ENCODE results near the gene BLID. TPM values are rescaled to one million over a fixed set of nuclear protein-coding genes. Genes with fewer than 3 reads are reported as not detected.

Gene BLID
- total RNA-seq, 1 donor from 2014 or later, result not detected

GRCh38 chr11:122101625-122102291, 14.3 kb downstream of the BLID start:
- Histone ChIP-seq H3K9ac (no peak overlapping the region), H2AFZ (replicated peaks) (peak overlapping the region; percentile 14), H3K4me1 (peaks cover 52% of the 10 kb centered on the region), H3K36me3 (no peaks in the 10 kb centered on the region), H3K27me3 (peaks cover 45% of the 10 kb centered on the region), H3K4me2 (peak overlapping the region; percentile 89), H3K4me3 (peak overlapping the region; percentile 49), H4K20me1 (ENCODE audit: low read depth) (no peaks in the 10 kb centered on the region), H3K9me3 (ENCODE audit: low read depth) (no peaks in the 10 kb centered on the region), H3K27ac (no peak overlapping the region), H3K79me2 (ENCODE audit: low read depth) (no peaks in the 10 kb centered on the region), H3F3A (ENCODE audit: low read depth) (peaks cover 10% of the 10 kb centered on the region)
- H3K36me3 Mint-ChIP-seq, result no peaks in the 10 kb centered on the region
- TF ChIP-seq CTCF (IDR thresholded peaks at IDR 0.05) (peak; percentile 61), EZH2 (IDR thresholded peaks at IDR 0.05) (no peak), EZH2phosphoT487 (IDR thresholded peaks at IDR 0.05) (no peak)
- no peaks in the 10 kb centered on the region for H3K9me3 Mint-ChIP-seq
- no peak overlapping the region for H3K27ac Mint-ChIP-seq
- DNase-seq (ENCODE audit: low spot score), result peak; percentile 86
- H3K27me3 Mint-ChIP-seq (ENCODE audit: insufficient read depth, low read depth), result no peaks in the 10 kb centered on the region
- H3K4me1 Mint-ChIP-seq, result peaks cover 51% of the 10 kb centered on the region
- H3K4me3 Mint-ChIP-seq, result no peak overlapping the region

GRCh38 chr11:122100756-122101080, 15.3 kb downstream of the BLID start:
- Histone ChIP-seq H4K20me1 (ENCODE audit: low read depth) (no peaks in the 10 kb centered on the region), H3K79me2 (ENCODE audit: low read depth) (no peaks in the 10 kb centered on the region), H3K27me3 (peaks cover 45% of the 10 kb centered on the region), H3K27ac (no peak overlapping the region), H3F3A (ENCODE audit: low read depth) (peaks cover 10% of the 10 kb centered on the region), H2AFZ (replicated peaks) (no peak overlapping the region), H3K36me3 (no peaks in the 10 kb centered on the region), H3K4me2 (peak overlapping the region; percentile 89), H3K4me3 (peak overlapping the region; percentile 49), H3K4me1 (peaks cover 50% of the 10 kb centered on the region), H3K9me3 (ENCODE audit: low read depth) (no peaks in the 10 kb centered on the region), H3K9ac (no peak overlapping the region)
- DNase-seq (ENCODE audit: low spot score), result peak; percentile 19
- Mint-ChIP-seq H3K36me3 (peaks cover 3% of the 10 kb centered on the region), H3K9me3 (no peaks in the 10 kb centered on the region), H3K27me3 (ENCODE audit: insufficient read depth, low read depth) (no peaks in the 10 kb centered on the region), H3K4me1 (peaks cover 52% of the 10 kb centered on the region), H3K4me3 (no peak overlapping the region), H3K27ac (no peak overlapping the region)
- TF ChIP-seq CTCF (IDR thresholded peaks at IDR 0.05), result no peak
- TF ChIP-seq EZH2 (IDR thresholded peaks at IDR 0.05), result no peak
- no peak for TF ChIP-seq EZH2phosphoT487 (IDR thresholded peaks at IDR 0.05)

GRCh38 chr11:122100037-122100755, 15.8 kb downstream of the BLID start:
- Histone ChIP-seq H3K4me3 (peak overlapping the region; percentile 49), H3K9me3 (ENCODE audit: low read depth) (no peaks in the 10 kb centered on the region), H3K36me3 (no peaks in the 10 kb centered on the region), H3K4me1 (peaks cover 45% of the 10 kb centered on the region), H4K20me1 (ENCODE audit: low read depth) (no peaks in the 10 kb centered on the region), H3K27me3 (peaks cover 45% of the 10 kb centered on the region), H3K9ac (no peak overlapping the region), H2AFZ (replicated peaks) (no peak overlapping the region), H3K27ac (no peak overlapping the region), H3F3A (ENCODE audit: low read depth) (peaks cover 10% of the 10 kb centered on the region), H3K79me2 (ENCODE audit: low read depth) (no peaks in the 10 kb centered on the region), H3K4me2 (peak overlapping the region; percentile 89)
- DNase-seq (ENCODE audit: low spot score), result peak; percentile 74
- no peaks in the 10 kb centered on the region for H3K27me3 Mint-ChIP-seq (ENCODE audit: insufficient read depth, low read depth)
- TF ChIP-seq CTCF (IDR thresholded peaks at IDR 0.05) (no peak), EZH2 (IDR thresholded peaks at IDR 0.05) (peak; percentile 62), EZH2phosphoT487 (IDR thresholded peaks at IDR 0.05) (peak; percentile 21)
- H3K4me3 Mint-ChIP-seq, result no peak overlapping the region
- H3K9me3 Mint-ChIP-seq, result no peaks in the 10 kb centered on the region
- H3K36me3 Mint-ChIP-seq, result peaks cover 8% of the 10 kb centered on the region
- H3K4me1 Mint-ChIP-seq, result peaks cover 51% of the 10 kb centered on the region
- H3K27ac Mint-ChIP-seq, result peak overlapping the region; percentile 4
